NCI-H1105 treated with DMSO at 0.1 percent for 48 hours (cell line): ENCODE measurements around the gene KIF15.
"Not testable (repeated sequence)": the region's sequence is repeated elsewhere in the genome, so short reads cannot be mapped to it uniquely, and the experiment has no call there.

Experiments used
- DNase-seq: peaks from one replicate; lab custom pipeline; 2025; lab: John Stamatoyannopoulos, UW

KIF15 gene, protein sequence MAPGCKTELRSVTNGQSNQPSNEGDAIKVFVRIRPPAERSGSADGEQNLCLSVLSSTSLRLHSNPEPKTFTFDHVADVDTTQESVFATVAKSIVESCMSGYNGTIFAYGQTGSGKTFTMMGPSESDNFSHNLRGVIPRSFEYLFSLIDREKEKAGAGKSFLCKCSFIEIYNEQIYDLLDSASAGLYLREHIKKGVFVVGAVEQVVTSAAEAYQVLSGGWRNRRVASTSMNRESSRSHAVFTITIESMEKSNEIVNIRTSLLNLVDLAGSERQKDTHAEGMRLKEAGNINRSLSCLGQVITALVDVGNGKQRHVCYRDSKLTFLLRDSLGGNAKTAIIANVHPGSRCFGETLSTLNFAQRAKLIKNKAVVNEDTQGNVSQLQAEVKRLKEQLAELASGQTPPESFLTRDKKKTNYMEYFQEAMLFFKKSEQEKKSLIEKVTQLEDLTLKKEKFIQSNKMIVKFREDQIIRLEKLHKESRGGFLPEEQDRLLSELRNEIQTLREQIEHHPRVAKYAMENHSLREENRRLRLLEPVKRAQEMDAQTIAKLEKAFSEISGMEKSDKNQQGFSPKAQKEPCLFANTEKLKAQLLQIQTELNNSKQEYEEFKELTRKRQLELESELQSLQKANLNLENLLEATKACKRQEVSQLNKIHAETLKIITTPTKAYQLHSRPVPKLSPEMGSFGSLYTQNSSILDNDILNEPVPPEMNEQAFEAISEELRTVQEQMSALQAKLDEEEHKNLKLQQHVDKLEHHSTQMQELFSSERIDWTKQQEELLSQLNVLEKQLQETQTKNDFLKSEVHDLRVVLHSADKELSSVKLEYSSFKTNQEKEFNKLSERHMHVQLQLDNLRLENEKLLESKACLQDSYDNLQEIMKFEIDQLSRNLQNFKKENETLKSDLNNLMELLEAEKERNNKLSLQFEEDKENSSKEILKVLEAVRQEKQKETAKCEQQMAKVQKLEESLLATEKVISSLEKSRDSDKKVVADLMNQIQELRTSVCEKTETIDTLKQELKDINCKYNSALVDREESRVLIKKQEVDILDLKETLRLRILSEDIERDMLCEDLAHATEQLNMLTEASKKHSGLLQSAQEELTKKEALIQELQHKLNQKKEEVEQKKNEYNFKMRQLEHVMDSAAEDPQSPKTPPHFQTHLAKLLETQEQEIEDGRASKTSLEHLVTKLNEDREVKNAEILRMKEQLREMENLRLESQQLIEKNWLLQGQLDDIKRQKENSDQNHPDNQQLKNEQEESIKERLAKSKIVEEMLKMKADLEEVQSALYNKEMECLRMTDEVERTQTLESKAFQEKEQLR (N-terminal part only)

DNA sequence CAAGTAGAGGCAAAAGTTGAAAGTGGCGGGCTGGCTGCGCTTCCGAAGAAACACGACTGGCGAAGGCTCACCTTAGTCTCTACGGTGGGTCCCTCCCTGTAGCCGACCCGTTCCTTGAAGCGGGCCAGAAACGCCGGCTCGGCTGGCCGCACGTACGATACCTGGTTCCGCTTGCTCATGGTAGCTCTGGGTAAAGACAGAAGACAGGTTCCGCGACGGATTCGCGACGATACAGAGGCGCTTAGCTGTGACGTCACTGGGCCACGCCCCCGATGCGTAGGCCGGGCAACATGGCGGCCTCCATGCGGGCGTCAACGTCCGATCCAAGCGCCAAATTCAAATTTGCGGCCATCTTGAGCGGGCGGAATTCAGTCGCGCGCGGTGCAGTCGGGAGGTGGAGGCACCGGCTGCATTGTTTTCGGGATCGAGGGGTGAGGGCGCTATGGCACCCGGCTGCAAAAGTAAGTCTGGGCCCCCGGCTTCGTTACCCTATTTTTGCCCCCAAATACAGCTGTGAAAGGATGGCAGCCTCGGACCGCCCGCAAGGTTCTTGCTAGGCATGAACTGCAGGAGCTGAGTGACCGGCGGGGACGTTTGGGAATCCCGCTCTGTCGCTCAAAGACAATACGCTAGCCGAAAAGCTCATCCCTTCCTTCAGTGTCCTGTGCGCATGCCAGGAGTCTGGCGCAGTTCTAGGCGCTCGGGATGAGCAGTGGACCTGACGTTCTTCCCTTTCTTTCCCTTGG lies at the start of gene KIF15, which contains the start of gene KIAA1143:
Gene KIF15, plus strand, starts transcription at position 371 of the 746 bp plus-strand sequence. Its CDS starts 72 bp downstream, at position 443.
Gene KIAA1143, minus strand, starts transcription at position 196 of the 746 bp plus-strand sequence. Its CDS starts 17 bp downstream, at position 179.
- DNase-seq = peak; percentile 82

DNA sequence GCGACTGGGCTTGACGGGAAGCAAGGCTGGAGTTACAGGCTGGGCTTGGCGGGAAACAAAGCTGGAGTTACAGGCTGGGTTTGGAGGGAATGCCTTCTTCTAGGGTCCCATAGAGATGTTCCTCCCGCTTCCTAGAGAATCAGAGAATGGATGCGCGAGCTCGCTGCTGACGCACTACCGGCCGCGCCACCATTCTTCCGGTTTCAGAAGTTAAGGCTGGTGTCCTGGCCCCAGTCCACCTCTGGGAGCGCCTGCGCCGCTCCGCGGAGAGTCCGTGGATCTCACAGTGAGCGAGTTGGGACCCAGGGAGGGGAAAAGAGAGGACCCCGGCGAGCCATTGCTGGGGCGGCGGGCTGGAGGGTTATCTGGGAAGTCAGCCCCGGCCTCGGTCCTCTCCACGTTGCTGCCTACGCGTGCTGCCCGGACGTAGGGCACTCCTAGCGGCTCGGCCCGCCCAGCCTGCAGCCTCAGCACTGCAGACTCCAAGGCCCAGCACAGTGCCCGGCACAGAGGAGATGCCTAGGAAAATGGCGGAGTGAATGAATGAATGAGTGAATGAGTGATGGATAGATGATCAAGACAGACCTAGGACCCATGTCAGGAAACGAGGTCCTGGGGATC lies 49.0 kb upstream of the KIF15 start, which contains the start of gene ZNF502:
Gene ZNF502, plus strand, starts transcription at position 206 of the 621 bp plus-strand sequence. CDS start 7,602 bp downstream, outside the sequence.
- peak; percentile 72 for DNase-seq

DNA sequence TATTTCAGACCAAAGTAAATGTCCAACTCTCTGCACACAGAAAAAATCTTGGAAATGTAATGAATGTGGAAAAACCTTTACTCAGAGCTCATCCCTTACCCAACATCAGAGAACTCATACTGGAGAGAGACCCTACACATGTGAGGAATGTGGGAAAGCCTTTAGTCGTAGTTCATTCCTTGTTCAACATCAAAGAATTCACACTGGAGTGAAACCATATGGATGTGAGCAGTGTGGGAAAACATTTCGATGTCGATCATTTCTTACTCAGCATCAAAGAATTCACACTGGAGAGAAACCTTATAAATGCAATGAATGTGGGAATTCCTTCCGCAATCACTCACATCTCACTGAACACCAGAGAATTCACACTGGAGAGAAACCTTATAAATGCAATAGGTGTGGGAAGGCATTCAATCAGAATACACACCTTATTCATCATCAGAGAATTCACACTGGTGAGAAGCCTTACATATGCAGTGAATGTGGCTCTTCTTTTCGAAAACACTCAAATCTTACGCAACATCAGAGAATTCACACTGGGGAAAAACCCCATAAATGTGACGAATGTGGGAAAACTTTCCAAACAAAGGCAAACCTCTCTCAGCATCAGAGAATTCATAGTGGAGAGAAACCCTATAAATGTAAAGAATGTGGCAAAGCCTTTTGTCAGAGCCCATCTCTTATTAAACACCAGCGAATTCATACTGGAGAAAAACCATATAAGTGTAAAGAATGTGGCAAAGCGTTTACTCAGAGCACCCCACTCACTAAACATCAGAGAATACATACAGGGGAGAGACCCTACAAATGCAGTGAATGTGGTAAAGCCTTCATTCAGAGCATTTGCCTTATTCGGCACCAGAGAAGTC lies 40.1 kb upstream of the KIF15 start:
- DNase-seq = no peak

- DNase-seq = no peak
Observed at GRCh38 chr3:44722103-44722401, 39.5 kb upstream of the KIF15 start.

DNA sequence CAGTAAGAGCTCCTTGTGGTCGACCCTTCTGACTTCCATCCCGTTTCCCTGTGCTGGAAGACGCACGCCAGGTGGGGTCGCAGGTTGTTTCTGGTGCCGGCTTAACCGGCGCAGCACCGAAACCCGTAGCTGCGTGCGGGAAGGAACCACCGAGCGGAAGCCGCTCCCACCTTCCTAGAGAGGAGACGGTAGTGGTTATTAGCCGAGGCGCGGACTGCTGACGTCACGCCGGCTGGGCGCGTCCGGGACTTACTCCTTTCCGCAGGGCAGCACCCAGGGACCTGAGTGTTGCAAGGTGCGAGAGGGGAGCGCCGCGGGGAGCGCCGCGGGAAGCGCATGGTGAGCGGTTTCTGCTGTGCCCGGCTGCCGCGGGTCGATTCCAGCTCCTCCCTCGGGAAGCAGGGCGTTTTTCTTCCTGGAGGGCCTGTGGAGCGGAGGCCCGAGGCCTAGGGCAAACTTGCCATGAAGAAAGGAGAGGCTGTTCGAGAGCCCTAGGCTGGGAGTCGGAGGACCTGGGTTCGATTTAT lies 32.1 kb upstream of the KIF15 start, which contains the start of gene ZNF501:
Gene ZNF501, plus strand, starts transcription at position 252 of the 527 bp plus-strand sequence. CDS start 4,787 bp downstream, outside the sequence.
- peak; percentile 74 for DNase-seq

GRCh38 chr3:44734646-44735168 lies 26.9 kb upstream of the KIF15 start:
- DNase-seq = no peak

DNA sequence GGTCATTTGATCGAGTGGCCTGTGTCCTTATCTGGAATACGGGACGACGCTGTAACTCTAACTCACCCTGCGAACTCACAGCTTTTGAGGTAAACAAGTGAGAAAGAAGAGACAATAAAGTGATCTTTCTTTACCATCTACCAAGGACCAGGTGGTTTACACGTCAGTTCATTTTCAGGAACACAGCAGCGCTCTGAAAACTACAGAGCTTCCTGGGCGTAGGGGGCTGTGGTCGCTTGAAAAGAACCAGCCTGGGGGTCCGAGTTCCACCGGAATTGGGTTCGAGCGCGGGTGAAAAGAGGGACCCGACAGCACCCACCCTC lies 532 bp upstream of the KIF15 start:
- DNase-seq = no peak

DNA sequence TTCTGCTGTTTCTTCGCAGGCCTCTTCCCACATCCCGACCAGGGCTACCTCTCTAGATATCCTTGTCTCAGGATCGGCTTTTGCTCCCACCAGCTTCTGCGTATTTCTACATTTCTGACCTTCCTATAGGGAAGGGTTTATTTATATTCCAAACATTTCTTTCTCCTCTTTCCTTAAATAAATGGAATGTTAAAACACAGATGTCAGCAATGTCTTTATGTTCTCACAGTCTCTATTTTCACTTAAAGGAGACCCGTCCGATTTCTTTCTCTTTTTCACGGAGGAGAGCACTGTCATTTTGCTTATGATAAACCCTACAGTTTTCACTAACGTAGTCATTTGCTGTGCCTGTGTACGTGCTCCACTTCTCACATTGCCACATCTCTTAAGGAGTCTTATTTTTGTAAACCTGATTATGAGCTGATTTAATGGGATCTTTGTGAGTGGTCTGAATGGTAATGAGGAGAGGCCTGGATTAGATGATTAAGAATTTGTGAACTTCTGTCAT lies 630 bp downstream of the KIF15 start:
- DNase-seq = no peak

DNA sequence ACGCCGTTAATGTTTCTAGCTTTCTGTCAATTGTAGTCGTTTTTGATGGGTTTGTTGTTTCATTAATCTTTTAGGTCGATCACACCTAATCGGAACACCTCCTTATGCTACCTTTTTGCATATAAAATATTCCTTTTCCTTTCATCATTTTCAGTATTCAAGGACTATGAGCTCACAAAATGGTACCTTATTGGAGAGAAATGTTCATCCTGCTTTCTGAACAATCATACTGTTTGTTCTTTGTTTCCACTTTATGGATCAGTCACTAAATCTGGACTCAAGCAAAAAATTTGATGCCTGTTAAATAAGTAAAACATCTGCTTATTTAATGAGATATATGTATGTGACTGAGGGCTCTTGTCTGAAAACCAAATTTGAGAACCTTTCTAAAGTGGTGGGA lies 1.1 kb downstream of the KIF15 start:
- DNase-seq = no peak

GRCh38 chr3:44764248-44764647 lies 2.7 kb downstream of the KIF15 start:
- DNase-seq = no peak

DNA sequence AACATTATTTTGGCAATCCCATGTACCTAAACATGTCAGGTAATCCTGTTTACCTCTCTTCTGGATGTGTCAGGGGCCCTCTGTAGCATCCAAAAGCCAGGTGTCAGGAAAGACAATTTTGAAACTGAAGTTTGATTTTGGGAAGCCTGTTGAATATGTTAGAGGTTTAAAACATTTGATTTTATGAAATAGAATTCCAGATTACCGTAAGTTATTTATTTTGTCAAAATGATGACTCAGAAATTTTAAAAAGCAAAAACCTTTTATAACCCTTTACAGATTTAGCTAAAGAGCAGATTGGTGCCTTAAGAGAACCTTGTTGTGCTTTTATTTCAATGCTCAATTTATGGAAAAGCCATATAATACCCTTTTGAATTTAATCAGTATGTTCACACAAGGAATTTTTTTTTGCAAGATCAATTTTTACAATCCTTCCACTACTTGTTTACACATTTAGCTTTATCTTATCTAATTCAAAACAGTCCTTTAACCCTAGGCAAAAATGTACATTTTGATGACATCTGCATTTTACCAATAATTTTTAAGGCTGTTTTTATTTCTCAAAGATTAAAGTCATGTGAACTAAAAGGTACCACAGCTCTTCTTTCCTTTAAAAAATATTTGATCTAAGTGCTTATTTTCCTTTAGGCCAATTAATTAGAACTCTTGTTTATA lies 10.0 kb downstream of the KIF15 start:
- no peak for DNase-seq

DNA sequence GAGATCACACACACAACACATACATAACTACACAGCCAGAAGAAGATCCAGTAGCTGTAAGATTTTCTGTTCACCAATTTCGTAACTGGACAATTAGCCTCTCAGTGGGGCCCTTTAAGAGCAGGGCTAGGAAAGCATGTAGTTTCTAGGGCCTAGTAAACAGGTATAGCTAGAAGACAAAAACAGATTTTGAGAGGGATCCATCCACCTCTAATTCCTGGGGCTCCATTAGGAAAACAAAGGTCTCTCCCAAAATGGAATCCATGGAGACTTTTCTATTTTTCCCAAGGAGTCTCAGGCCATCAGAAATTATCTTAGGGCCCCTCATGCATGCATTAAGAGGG lies 10.5 kb downstream of the KIF15 start:
- DNase-seq = no peak

- no peak for DNase-seq
Observed at GRCh38 chr3:44782891-44783290, 21.3 kb downstream of the KIF15 start.

DNA sequence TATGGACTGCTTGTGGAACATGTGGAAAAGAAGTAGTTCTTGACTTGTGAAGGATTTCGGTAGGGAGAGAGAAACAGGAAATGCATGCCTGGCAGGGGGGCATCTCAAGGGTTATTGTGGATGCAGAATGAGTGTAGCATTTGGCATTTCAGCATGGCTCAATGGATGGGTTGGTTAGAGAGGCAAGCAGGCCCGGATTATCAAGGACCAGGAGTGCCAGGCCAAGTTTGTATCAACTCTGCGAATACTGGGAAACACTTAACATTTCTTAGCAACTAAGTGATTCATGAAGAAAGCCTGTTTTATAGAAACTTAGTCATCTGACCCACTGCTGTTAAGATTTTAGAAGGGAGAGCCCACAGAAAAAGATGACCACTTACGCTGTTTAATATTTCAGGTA lies 33.6 kb downstream of the KIF15 start:
- DNase-seq = no peak

DNA sequence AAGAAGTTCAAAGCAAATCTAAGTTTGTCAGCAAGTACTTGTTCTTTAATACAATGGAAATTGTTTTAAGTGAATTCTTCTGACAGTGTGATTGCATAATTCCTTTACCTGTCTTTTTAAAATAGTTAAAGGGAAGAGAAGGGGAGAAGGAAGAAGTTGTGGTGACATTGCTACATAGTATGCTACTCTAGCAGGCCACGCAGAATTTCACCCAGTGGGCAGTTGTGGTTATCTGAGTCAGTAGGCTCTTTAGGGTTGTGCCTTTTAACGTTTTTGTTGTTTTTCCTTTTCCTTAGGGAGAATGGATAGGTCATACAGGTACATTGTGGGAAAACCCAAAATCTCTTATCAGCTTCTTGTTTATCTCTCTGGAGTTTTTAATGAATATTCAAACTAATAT lies 40.4 kb downstream of the KIF15 start:
- no peak for DNase-seq

DNA sequence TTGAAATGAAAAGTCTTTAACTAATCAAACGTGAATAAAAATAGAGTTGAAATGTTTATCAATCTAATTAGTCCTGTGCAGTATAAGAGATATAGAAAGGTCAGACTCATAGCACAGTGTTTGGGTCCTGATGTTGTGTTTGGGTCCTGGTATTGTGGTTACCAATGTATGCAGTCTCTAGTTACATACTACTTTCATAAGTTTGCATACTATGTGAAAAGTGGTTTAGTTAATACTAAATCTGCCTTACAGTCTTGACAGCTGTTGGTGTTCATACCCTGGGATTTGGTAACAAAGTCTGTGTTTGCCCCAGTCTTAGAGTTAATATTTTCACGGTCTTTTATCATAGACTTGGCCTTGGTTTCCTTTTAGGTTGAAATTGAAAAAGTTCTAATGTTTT lies 41.7 kb downstream of the KIF15 start:
- DNase-seq = no peak

DNA sequence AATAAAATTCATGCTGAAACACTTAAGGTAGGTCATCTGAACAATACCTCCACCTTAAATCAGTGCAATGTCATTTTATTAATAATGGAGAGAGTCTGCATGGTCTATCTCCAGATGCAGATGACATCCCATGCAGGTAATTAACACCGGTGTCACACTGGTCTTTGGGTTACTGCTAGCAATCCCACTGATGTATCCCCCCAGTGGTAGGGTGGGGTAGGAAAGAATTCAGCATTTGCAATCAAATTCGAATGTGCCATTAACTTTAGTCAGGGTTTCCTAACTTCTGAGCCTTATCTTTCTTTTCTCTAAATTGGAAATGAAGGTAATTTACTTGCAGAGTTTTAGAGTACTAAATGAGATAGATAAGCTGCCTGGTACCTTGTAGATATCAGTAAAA lies 44.4 kb downstream of the KIF15 start:
- DNase-seq = no peak

GRCh38 chr3:44814751-44815150 lies 53.2 kb downstream of the KIF15 start:
- no peak for DNase-seq

GRCh38 chr3:44816334-44816733 lies 54.7 kb downstream of the KIF15 start:
- not testable (repeated sequence) for DNase-seq
